Endothelial cell of umbilical vein (primary cell): ENCODE results near the gene PCDHGB2. TPM values are rescaled to one million over a fixed set of nuclear protein-coding genes. Genes with fewer than 3 reads are reported as not detected.

Source experiments
- BruUV-seq: library from RNA; stranded (reverse); fragments of 400-500 nt; replicated peaks from 2 replicates; lab custom pipeline; 2021; lab: Mats Ljungman, UMichigan
- CTCF ChIA-PET: fragments of 300-600, 350-600 bp; sonication (Branson Sonifier 250); formaldehyde crosslinking; loops from one replicate; lab custom pipeline; 2021; ENCODE audit warnings: antibody characterized with exemption, inconsistent platforms; lab: Charles Lee
- POLR2A ChIA-PET: fragments of 300-600, 350-600 bp; sonication (Branson Sonifier 250); formaldehyde crosslinking; loops from one replicate; lab custom pipeline; 2021; ENCODE audit warnings: antibody characterized with exemption, inconsistent platforms; lab: Charles Lee
- DNase-seq: peaks from one replicate; pipeline ENCODE4 v3.0.0-alpha.2; 2011; ENCODE audit warnings: low read depth, low spot score
- FAIRE-seq: peaks from 2 replicates; lab custom pipeline; 2011; peaks lifted over from hg19 to GRCh38; lab: Jason Lieb, UNC
- H2AFZ ChIP-seq: 2 replicates; pipeline ENCODE4 v1.6.0; 2012; ENCODE audit warnings: low read depth, low read length, control low read depth, inconsistent platforms
- H3K27ac ChIP-seq: 2 replicates; pipeline ENCODE4 v1.5.1; 2011; ENCODE audit warnings: low read depth, mild to moderate bottlenecking, control low read depth, low read length, moderate library complexity; ENCODE audit not compliant: insufficient read depth
- H3K27me3 ChIP-seq, 2 experiments: 2 replicates each; pipeline versions ENCODE4 v1.6.0 to v1.6.1; 2011; ENCODE audit warnings: low read length in 2 of 2, mixed read lengths in 1 of 2; ENCODE audit not compliant: control insufficient read depth in 2 of 2, insufficient read depth in 2 of 2
- H3K36me3 ChIP-seq, 2 experiments: 2 replicates in 1 of 2; 3 replicates in 1 of 2; pipeline ENCODE4 v1.5.1; 2011; ENCODE audit warnings: low read length in 2 of 2, mild to moderate bottlenecking in 1 of 2, moderate library complexity in 1 of 2; ENCODE audit not compliant: control insufficient read depth in 2 of 2, insufficient read depth in 2 of 2; ENCODE audit errors: extremely low read depth in 1 of 2
- H3K4me1 ChIP-seq: 3 replicates; pipeline ENCODE4 v1.5.1; 2011; ENCODE audit warnings: mild to moderate bottlenecking, low read length; ENCODE audit not compliant: control insufficient read depth, insufficient read depth; ENCODE audit errors: extremely low read depth
- H3K4me2 ChIP-seq: 2 replicates; pipeline ENCODE4 v1.6.1; 2011; ENCODE audit warnings: low read length, control low read depth, mixed read lengths; ENCODE audit not compliant: insufficient read depth
- H3K4me3 ChIP-seq, 3 experiments: fragments of 200-600 bp in 1 of 3; sonication (generic), shearing (Covaris generic) in 1 of 3; replicated peaks in 1 of 3; 2 replicates each; pipeline ENCODE4 v1.5.1; 2011 to 2016; ENCODE audit warnings: control low read depth in 3 of 3, low read length in 3 of 3, mild to moderate bottlenecking in 2 of 3, inconsistent platforms in 1 of 3, low read depth in 1 of 3, moderate library complexity in 1 of 3; ENCODE audit not compliant: insufficient read depth in 1 of 3
- H3K79me2 ChIP-seq: 2 replicates; pipeline ENCODE4 v1.6.0; 2012; ENCODE audit warnings: low read length, inconsistent platforms; ENCODE audit not compliant: control insufficient read depth, insufficient read depth
- H3K9ac ChIP-seq: replicated peaks from 2 replicates; pipeline ENCODE3; 2011; ENCODE audit warnings: low read length, control low read depth; ENCODE audit not compliant: insufficient read depth; ENCODE audit errors: extremely low read depth
- H3K9me1 ChIP-seq: replicated peaks from 3 replicates; pipeline ENCODE4 v1.6.0; 2011; ENCODE audit warnings: mild to moderate bottlenecking, low read length; ENCODE audit not compliant: control insufficient read depth, insufficient read depth; ENCODE audit errors: extremely low read depth
- H3K9me3 ChIP-seq: replicated peaks from 2 replicates; pipeline ENCODE4 v1.5.1; 2012; ENCODE audit warnings: low read length, inconsistent platforms; ENCODE audit not compliant: control insufficient read depth, insufficient read depth
- H4K20me1 ChIP-seq: replicated peaks from 2 replicates; pipeline ENCODE3; 2011; ENCODE audit warnings: mild to moderate bottlenecking, low read length; ENCODE audit not compliant: control insufficient read depth, insufficient read depth; ENCODE audit errors: extremely low read depth
- EZH2 ChIP-seq: IDR thresholded peaks from 2 replicates; pipeline ENCODE4 v1.6.1; 2012; ENCODE audit warnings: borderline replicate concordance, low read depth, mild to moderate bottlenecking, moderate library complexity, low read length, inconsistent platforms; ENCODE audit not compliant: severe bottlenecking
- GATA2 ChIP-seq: IDR thresholded peaks from 2 replicates; pipeline ENCODE4 v1.7.0; 2011; ENCODE audit warnings: low read depth, mild to moderate bottlenecking, moderate library complexity, mixed read lengths, low read length; ENCODE audit not compliant: insufficient read length, insufficient read depth
- JUN ChIP-seq: IDR thresholded peaks from 2 replicates; pipeline ENCODE4 v1.6.1; 2011; ENCODE audit warnings: borderline replicate concordance, low read depth; ENCODE audit not compliant: insufficient read length, insufficient read depth
- POLR2A ChIP-seq: IDR thresholded peaks from 2 replicates; pipeline ENCODE4 v1.6.1; 2012; ENCODE audit warnings: low read depth, mild to moderate bottlenecking, control low read depth, low read length
- POLR2AphosphoS5 ChIP-seq: IDR thresholded peaks from 2 replicates; pipeline ENCODE4 v1.6.1; 2012; ENCODE audit warnings: low read depth, mild to moderate bottlenecking, control low read depth, low read length, moderate library complexity; ENCODE audit not compliant: insufficient read depth
- dilution Hi-C: fragments of 300-500 bp; cut with MboI; formaldehyde crosslinking; loops from one replicate; pipeline ENCODE4 v1.15.0; 2019; ENCODE audit warnings: low sequenced_read_pairs; ENCODE audit not compliant: extremely low pct_ligation_motif_present
- intact Hi-C: fragments of 100-400 bp; cut with micrococcal nuclease; formaldehyde crosslinking; loops from one replicate; pipeline ENCODE4 v1.10.0; 2022
- polyA plus RNA-seq, 4 experiments: library from polyadenylated mRNA; depleted of rRNA in 3 of 4; stranded (reverse) in 3 of 4; unstranded in 1 of 4; fragments of >200 nt; gene quantifications; 2 replicates each; pipeline versions ENCODE4 v1.2.1 to v1.2.3, GENCODE V29; 2011 to 2012; ENCODE audit warnings: missing spikeins in 1 of 4
- total RNA-seq: library from RNA; stranded (reverse); gene quantifications from 2 replicates; pipeline ENCODE4 v1.2.3, GENCODE V29; 2021
- TF ChIP-seq, protein P1 (sequence below): IDR thresholded peaks from 2 replicates; pipeline ENCODE4 v1.6.1; 2011; ENCODE audit not compliant: insufficient read depth, insufficient read length

PCDHGB2 gene
- total and polyA plus RNA-seq, 2 donors (not counting 3 experiments of a cell fraction or from before 2014, with no cell fraction given), result 1.1 to 2.9 TPM

DNA sequence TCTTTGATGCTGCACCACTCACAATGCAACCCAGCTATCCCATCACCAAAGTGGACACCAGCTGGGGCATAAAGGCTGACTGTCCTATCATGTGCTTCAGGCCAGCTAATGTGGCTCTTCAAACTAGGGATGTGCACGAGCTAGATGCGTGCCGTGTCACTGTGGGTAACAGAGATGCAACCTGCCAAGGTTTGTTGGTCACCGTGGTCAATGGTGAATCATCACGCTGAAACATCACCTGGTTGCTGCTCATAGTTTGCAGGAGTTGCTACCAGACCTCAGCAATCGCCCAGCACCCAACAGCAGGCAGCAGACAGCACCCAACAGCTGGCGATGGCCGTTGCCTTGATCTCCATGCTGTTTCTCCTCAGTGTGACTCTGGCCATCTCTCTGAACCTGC, 31.6 kb upstream of the PCDHGB2 start:
- CTCF ChIA-PET, result interaction anchor here (1.0 to 3.4 kb wide), 8 partner anchors 9 to 239 kb away, joined by 3 to 33 read pairs (median 5); partner anchors contain the start of genes PCDHGA2, PCDHGA3 and PCDHGB3
- Histone ChIP-seq H3K9me3 (no peaks in the 10 kb centered on the region), H3K4me2 (no peak overlapping the region), H3K79me2 (no peaks in the 10 kb centered on the region), H3K27ac (no peak overlapping the region), H3K9me1 (no peaks in the 10 kb centered on the region), H4K20me1 (no peaks in the 10 kb centered on the region), H3K9ac (no peak overlapping the region), H3K4me1 (no peaks in the 10 kb centered on the region), H3K4me3 (no peak overlapping the region), H3K36me3 (no peaks in the 10 kb centered on the region), H3K27me3 (peaks cover 20 to 44% of the 10 kb centered on the region in 2 experiments), H2AFZ (no peak overlapping the region)
- FAIRE-seq (no peak), DNase-seq (no peak)
- dilution Hi-C loops (no loop called here), intact Hi-C loops (no loop called here)
- BruUV-seq, result no TSS peak
- POLR2A ChIA-PET, result no interaction called here
- TF ChIP-seq, protein P1, sequence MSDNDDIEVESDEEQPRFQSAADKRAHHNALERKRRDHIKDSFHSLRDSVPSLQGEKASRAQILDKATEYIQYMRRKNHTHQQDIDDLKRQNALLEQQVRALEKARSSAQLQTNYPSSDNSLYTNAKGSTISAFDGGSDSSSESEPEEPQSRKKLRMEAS, result no peak
- TF ChIP-seq EZH2 (no peak), POLR2AphosphoS5 (no peak), JUN (no peak), POLR2A (no peak), GATA2 (no peak)
